HepG2 (cell line): ENCODE results near the gene HK3. TPM values are rescaled to one million over a fixed set of nuclear protein-coding genes. Genes with fewer than 3 reads are reported as not detected.

Experiments used
- ATAC-seq: fragments of 200-7000 bp; cut with Tn5 transposase; 3 replicates; pipeline ENCODE4 v1.9.1; 2020; ENCODE audit warnings: mild to moderate bottlenecking, moderate library complexity
- BruUV-seq: library from RNA; stranded (reverse); fragments of 400-500 nt; replicated peaks from 2 replicates; lab custom pipeline; 2021; lab: Mats Ljungman, UMichigan
- CTCF ChIA-PET: fragments of 300-600 bp; formaldehyde crosslinking; extraction: SDS; loops from one replicate; lab custom pipeline; 2021; ENCODE audit warnings: low total read pairs, inconsistent platforms, low intra/inter-chr PET ratio; lab: Yijun Ruan, JAX
- POLR2A ChIA-PET: fragments of 350-600 bp; sonication (Branson Sonifier 250); formaldehyde crosslinking; loops from one replicate; lab custom pipeline; 2020; ENCODE audit warnings: antibody characterized with exemption, inconsistent platforms; lab: Yijun Ruan, JAX
- DNase-seq: peaks from one replicate; pipeline ENCODE4 v3.0.0-alpha.2; 2015; ENCODE audit warnings: low spot score
- FAIRE-seq: peaks from 3 replicates; lab custom pipeline; 2011; peaks lifted over from hg19 to GRCh38; lab: Jason Lieb, UNC
- H2AFZ ChIP-seq: one replicate; pipeline ENCODE4 v1.6.1; 2011; ENCODE audit warnings: low read length, inconsistent platforms
- H3K27ac ChIP-seq: fragments of 300-600 bp; 3 replicates; pipeline ENCODE4 v1.8.0; 2011; ENCODE audit warnings: mixed run types, mild to moderate bottlenecking, mixed read lengths, low read length, inconsistent platforms; ENCODE audit not compliant: insufficient read depth; ENCODE audit errors: extremely low read length
- H3K27me3 ChIP-seq, 2 experiments: fragments of 200-600 bp in 1 of 2; 2 replicates in 1 of 2; 3 replicates in 1 of 2; pipeline versions ENCODE4 v1.6.0 to v1.8.0; 2011; ENCODE audit warnings: low read length in 2 of 2, mild to moderate bottlenecking in 2 of 2, moderate library complexity in 2 of 2, inconsistent platforms in 1 of 2; ENCODE audit not compliant: insufficient read depth in 2 of 2, control insufficient read depth in 1 of 2
- H3K36me3 ChIP-seq, 2 experiments: fragments of 200-600 bp in 1 of 2; replicated peaks in 1 of 2; 2 replicates in 1 of 2; 3 replicates in 1 of 2; pipeline versions ENCODE4 v1.5.1 to v1.8.0; 2011; ENCODE audit warnings: low read length in 2 of 2, inconsistent platforms in 1 of 2; ENCODE audit not compliant: insufficient read depth in 2 of 2, control insufficient read depth in 1 of 2
- H3K4me1 ChIP-seq: 2 replicates; pipeline ENCODE4 v1.5.1; 2012; ENCODE audit warnings: low read length, inconsistent platforms; ENCODE audit not compliant: insufficient read depth
- H3K4me2 ChIP-seq: 2 replicates; pipeline ENCODE4 v1.6.0; 2011; ENCODE audit warnings: low read depth, low read length, inconsistent platforms
- H3K4me3 ChIP-seq, 3 experiments: fragments of 200-600 bp in 1 of 3; sonication (generic), shearing (Covaris generic) in 1 of 3; replicated peaks in 1 of 3; 2 replicates each; pipeline ENCODE4 v1.5.1; 2011 to 2016; ENCODE audit warnings: low read length in 3 of 3, inconsistent platforms in 2 of 3, low read depth in 2 of 3, mild to moderate bottlenecking in 2 of 3, control low read depth in 1 of 3, mixed read lengths in 1 of 3; ENCODE audit not compliant: insufficient read depth in 1 of 3
- H3K79me2 ChIP-seq: one replicate; pipeline ENCODE4 v1.6.1; 2011; ENCODE audit warnings: low read length, inconsistent platforms; ENCODE audit not compliant: insufficient read depth
- H3K9ac ChIP-seq: 2 replicates; pipeline ENCODE4 v1.6.0; 2011; ENCODE audit warnings: mild to moderate bottlenecking, low read depth, low read length, inconsistent platforms; ENCODE audit not compliant: insufficient read depth
- H3K9me3 ChIP-seq: 2 replicates; pipeline ENCODE4 v1.5.1; 2012; ENCODE audit warnings: mild to moderate bottlenecking, low read length
- H4K20me1 ChIP-seq: 2 replicates; pipeline ENCODE4 v1.6.0; 2011; ENCODE audit warnings: inconsistent platforms, mild to moderate bottlenecking, low read length, moderate library complexity; ENCODE audit not compliant: insufficient read depth
- EEA1 ChIP-seq: sonication (generic); formaldehyde crosslinking; IDR thresholded peaks from 2 replicates; pipeline ENCODE4 v1.5.1; 2020; ENCODE audit warnings: mild to moderate bottlenecking, missing genetic modification reagents, borderline replicate concordance
- HNRNPL ChIP-seq: fragments of 200-400 bp; formaldehyde crosslinking; IDR thresholded peaks from 2 replicates; pipeline ENCODE4 v1.6.1; 2017; ENCODE audit warnings: mild to moderate bottlenecking, low read depth, low read length
- NFE2 ChIP-seq: sonication (generic); formaldehyde crosslinking; IDR thresholded peaks from 2 replicates; pipeline ENCODE4 v1.4.0; 2020; ENCODE audit warnings: missing genetic modification reagents
- ZBTB42 ChIP-seq: sonication (generic); formaldehyde crosslinking; IDR thresholded peaks from 2 replicates; pipeline ENCODE4 v1.5.0; 2020; ENCODE audit warnings: mild to moderate bottlenecking, missing genetic modification reagents
- ZFP62 ChIP-seq: sonication (generic); formaldehyde crosslinking; IDR thresholded peaks from 2 replicates; pipeline ENCODE4 v1.4.0; 2020; ENCODE audit warnings: missing genetic modification reagents
- ZNF232 ChIP-seq: sonication (generic); formaldehyde crosslinking; IDR thresholded peaks from 2 replicates; pipeline ENCODE4 v1.4.0; 2020; ENCODE audit warnings: missing genetic modification reagents, borderline replicate concordance
- ZNF253 ChIP-seq: sonication (generic); formaldehyde crosslinking; IDR thresholded peaks from 2 replicates; pipeline ENCODE4 v1.8.0; 2022; ENCODE audit warnings: mild to moderate bottlenecking, missing genetic modification reagents, borderline replicate concordance
- ZNF460 ChIP-seq: sonication (generic); formaldehyde crosslinking; IDR thresholded peaks from 2 replicates; pipeline ENCODE4 v1.5.1; 2020; ENCODE audit warnings: missing genetic modification reagents, mild to moderate bottlenecking, borderline replicate concordance
- ZNF883 ChIP-seq: sonication (generic); formaldehyde crosslinking; IDR thresholded peaks from 2 replicates; pipeline ENCODE4 v1.5.1; 2020; ENCODE audit warnings: mild to moderate bottlenecking, missing genetic modification reagents; ENCODE audit errors: not compliant biosample characterization
- WGBS: methylation state at CpG from one replicate; pipeline ENCODE4 v1.1.6; 2017; ENCODE audit warnings: low lambda C conversion rate; 5-methylcytosine and 5-hydroxymethylcytosine counted together
- in situ Hi-C: cut with HindIII; loops from 2 replicates; pipeline ENCODE4 v1.10.0; 2017; ENCODE audit warnings: low pct_unique_long_range_greater_than_20kb; ENCODE audit not compliant: extremely low pct_ligation_motif_present
- intact Hi-C: fragments of 100-400 bp; cut with micrococcal nuclease; formaldehyde crosslinking; loops from one replicate; pipeline ENCODE4 v1.10.0; 2022; ENCODE audit not compliant: unreplicated experiment
- polyA plus RNA-seq, 8 experiments: library from polyadenylated mRNA; depleted of rRNA in 3 of 8; stranded (reverse) in 7 of 8; unstranded in 1 of 8; fragments of >200 nt; fragmentation: Illumina TruSeq in 4 of 8; extraction: Trizol in 4 of 8; gene quantifications; 2 replicates each; pipeline versions ENCODE4 v1.2.1 to v1.2.3, GENCODE V29; 2011 to 2016; ENCODE audit warnings: low read depth in 4 of 8, missing spikeins in 1 of 8, mixed read lengths in 1 of 8; ENCODE audit not compliant: insufficient read depth in 1 of 8
- total RNA-seq, 5 experiments: library from RNA; depleted of rRNA; stranded (reverse); fragments of >200 nt; fragmentation: Illumina TruSeq; extraction: Trizol; gene quantifications; 2 replicates each; pipeline ENCODE4 v1.2.3, GENCODE V29; 2016; ENCODE audit warnings: low read depth in 1 of 5
- TF ChIP-seq, protein P1 (sequence below): sonication (generic); formaldehyde crosslinking; IDR thresholded peaks from 2 replicates; pipeline ENCODE4 v1.9.0; 2022; ENCODE audit warnings: missing genetic modification reagents, mild to moderate bottlenecking, borderline replicate concordance
- TF ChIP-seq, protein P2 (sequence below): sonication (generic); formaldehyde crosslinking; IDR thresholded peaks from 2 replicates; pipeline ENCODE4 v1.4.0; 2020; ENCODE audit warnings: mild to moderate bottlenecking, missing genetic modification reagents

HK3 gene
- total and polyA plus RNA-seq, 2 of the 13 experiments (the other 11 are each of a cell fraction or from before 2014, with no cell fraction given): not detected

DNA sequence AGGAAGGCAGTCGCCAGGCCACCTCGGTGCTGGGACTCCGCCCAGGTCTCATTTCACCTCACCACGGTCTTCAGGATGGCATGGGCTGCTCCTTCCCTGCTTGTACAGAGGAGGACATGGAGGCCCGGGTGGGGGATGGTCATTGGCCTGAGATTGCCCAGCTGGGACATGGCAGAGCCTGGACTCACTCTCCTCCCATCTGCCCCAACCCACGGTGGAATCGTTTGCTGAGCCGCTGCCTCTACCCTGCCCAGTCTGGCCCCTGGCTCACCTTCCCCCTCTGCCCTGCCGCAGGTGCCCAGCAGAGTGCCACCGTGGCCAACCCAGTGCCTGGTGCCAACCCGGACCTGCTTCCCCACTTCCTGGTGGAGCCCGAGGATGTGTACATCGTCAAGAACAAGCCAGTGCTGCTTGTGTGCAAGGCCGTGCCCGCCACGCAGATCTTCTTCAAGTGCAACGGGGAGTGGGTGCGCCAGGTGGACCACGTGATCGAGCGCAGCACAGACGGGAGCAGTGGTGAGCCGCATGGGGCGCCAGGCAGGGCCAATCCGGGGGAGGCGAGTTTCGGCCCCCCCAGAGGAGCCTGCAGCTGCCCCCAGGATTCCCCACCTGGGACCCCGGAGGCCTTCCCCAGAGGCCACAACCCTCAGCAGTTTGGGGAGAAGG lies 36.7 kb downstream of the HK3 start:
- WGBS: 14% methylated on average over 10 of the region's 28 CpGs
- TF ChIP-seq ZNF232 (CRISPR knock-in tag) (no peak), EEA1 (no peak), ZNF883 (CRISPR knock-in tag) (no peak), HNRNPL (0 out of 2 replicates have a peak, but pooled peaks have one; percentile 20)
- TF ChIP-seq, protein P1, sequence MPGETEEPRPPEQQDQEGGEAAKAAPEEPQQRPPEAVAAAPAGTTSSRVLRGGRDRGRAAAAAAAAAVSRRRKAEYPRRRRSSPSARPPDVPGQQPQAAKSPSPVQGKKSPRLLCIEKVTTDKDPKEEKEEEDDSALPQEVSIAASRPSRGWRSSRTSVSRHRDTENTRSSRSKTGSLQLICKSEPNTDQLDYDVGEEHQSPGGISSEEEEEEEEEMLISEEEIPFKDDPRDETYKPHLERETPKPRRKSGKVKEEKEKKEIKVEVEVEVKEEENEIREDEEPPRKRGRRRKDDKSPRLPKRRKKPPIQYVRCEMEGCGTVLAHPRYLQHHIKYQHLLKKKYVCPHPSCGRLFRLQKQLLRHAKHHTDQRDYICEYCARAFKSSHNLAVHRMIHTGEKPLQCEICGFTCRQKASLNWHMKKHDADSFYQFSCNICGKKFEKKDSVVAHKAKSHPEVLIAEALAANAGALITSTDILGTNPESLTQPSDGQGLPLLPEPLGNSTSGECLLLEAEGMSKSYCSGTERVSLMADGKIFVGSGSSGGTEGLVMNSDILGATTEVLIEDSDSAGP: no peak
- Histone ChIP-seq H4K20me1 (0 out of 2 replicates have a peak, but pooled peaks cover 6% of the 10 kb centered on the region), H3K36me3 (no peaks in the 10 kb centered on the region), H3K79me2 (no peaks in the 10 kb centered on the region), H3K27me3 (peaks cover 36 to 85% of the 10 kb centered on the region in 2 experiments; a peak in 4 of 5 replicates), H3K4me3 (no peak overlapping the region), H3K4me2 (no peak overlapping the region), H3K27ac (no peak overlapping the region), H3K9ac (no peak overlapping the region), H2AFZ (no peak overlapping the region), H3K4me1 (no peaks in the 10 kb centered on the region), H3K9me3 (no peaks in the 10 kb centered on the region)
- no peak for DNase-seq
- FAIRE-seq: no peak
- POLR2A ChIA-PET: no interaction called here
- in situ Hi-C loops: no loop called here
- CTCF ChIA-PET: no interaction called here
- no peak for ATAC-seq
- BruUV-seq: no TSS peak
- intact Hi-C loops: no loop called here

DNA sequence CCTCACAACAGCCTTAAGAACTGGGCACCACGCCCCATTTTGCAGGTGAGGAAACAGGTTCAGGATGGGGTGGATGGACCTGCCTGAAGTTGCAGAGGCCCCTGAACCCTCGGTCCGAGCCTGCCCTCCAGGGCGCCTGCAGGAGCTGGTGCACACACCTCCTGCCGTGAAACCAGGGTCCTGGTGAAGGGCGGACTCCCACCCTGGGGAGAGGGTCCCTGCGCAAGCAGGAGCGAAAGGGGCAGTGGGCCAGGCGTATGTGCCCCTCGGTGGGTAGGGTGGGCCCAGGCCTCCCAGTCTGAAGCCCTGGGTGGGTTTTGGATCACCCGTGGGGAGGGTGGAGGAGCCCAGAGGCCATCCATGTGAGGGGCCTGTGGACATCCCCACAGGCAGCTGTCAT lies 37.9 kb downstream of the HK3 start:
- no peaks in the 10 kb centered on the region for H3K9me3 ChIP-seq
- in situ Hi-C loops: no loop called here
- ATAC-seq: no peak
- FAIRE-seq: no peak
- peaks cover 37 to 85% of the 10 kb centered on the region in 2 experiments; a peak in 4 of 5 replicates for H3K27me3 ChIP-seq
- CTCF ChIA-PET: no interaction called here
- H4K20me1 ChIP-seq: 0 out of 2 replicates have a peak, but pooled peaks cover 5% of the 10 kb centered on the region
- BruUV-seq: no TSS peak
- TF ChIP-seq ZNF253 (CRISPR knock-in tag) (no peak), NFE2 (CRISPR knock-in tag) (no peak), ZNF460 (CRISPR knock-in tag) (no peak), ZBTB42 (no peak), ZFP62 (CRISPR knock-in tag) (no peak)
- TF ChIP-seq, protein P2, sequence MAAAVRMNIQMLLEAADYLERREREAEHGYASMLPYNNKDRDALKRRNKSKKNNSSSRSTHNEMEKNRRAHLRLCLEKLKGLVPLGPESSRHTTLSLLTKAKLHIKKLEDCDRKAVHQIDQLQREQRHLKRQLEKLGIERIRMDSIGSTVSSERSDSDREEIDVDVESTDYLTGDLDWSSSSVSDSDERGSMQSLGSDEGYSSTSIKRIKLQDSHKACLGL: no peak
- no peaks in the 10 kb centered on the region for H3K79me2 ChIP-seq
- H3K4me1 ChIP-seq: no peaks in the 10 kb centered on the region
- DNase-seq: no peak
- H2AFZ ChIP-seq: no peak overlapping the region
- no peak overlapping the region for H3K4me3 ChIP-seq
- no peak overlapping the region for H3K9ac ChIP-seq
- POLR2A ChIA-PET: no interaction called here
- WGBS: no CpG with 5 or more reads among the region's 11 CpGs
- intact Hi-C loops: no loop called here
- no peaks in the 10 kb centered on the region for H3K36me3 ChIP-seq
- no peak overlapping the region for H3K27ac ChIP-seq
- no peak overlapping the region for H3K4me2 ChIP-seq
